Right lobe of liver (tissue), 6 donors: ENCODE results near the gene RAD18. TPM values are rescaled to one million over a fixed set of nuclear protein-coding genes. Genes with fewer than 3 reads are reported as not detected.

Experiments
- ATAC-seq, 4 donors: fragments of 200-7000 bp; cut with Tn5 transposase; one replicate each; pipeline ENCODE4 v1.9.1; 2020; ENCODE audit warnings: mild to moderate bottlenecking in 4 of 4, moderate library complexity in 4 of 4
- DNase-seq, 3 donors: peaks; one replicate each; pipeline ENCODE4 v3.0.0-alpha.2; 2020
- H3K27ac ChIP-seq, 3 donors: fragments of 200-600 bp; one replicate each; pipeline ENCODE4 v1.8.0; 2022
- H3K27me3 ChIP-seq, 2 donors: fragments of 200-600 bp; one replicate each; pipeline ENCODE4 v1.8.0; 2022
- H3K36me3 ChIP-seq, 4 donors: fragments of 200-600 bp; sonication (generic) in 1 of 4; one replicate each; pipeline versions ENCODE4 v1.5.1 to v1.8.0; 2017 to 2022; ENCODE audit warnings: control low read depth in 1 of 4
- H3K4me1 ChIP-seq, 4 donors: fragments of 200-600 bp; sonication (generic) in 1 of 4; one replicate each; pipeline versions ENCODE4 v1.5.1 to v1.8.0; 2017 to 2022; ENCODE audit warnings: control low read depth in 1 of 4
- H3K4me3 ChIP-seq, 3 donors: fragments of 200-600 bp; one replicate each; pipeline ENCODE4 v1.8.0; 2022
- H3K9me3 ChIP-seq, 4 donors: fragments of 200-600 bp; sonication (generic) in 1 of 4; one replicate each; pipeline versions ENCODE4 v1.5.1 to v1.8.0; 2017 to 2022; ENCODE audit warnings: control low read depth in 1 of 4
- POLR2A ChIP-seq: fragments of 450-650 bp; IDR thresholded peaks from one replicate; pipeline ENCODE4 v1.6.1; 2017; ENCODE audit warnings: antibody characterized with exemption, mild to moderate bottlenecking
- WGBS: methylation state at CpG from one replicate; pipeline ENCODE4 v1.1.6; 2018; ENCODE audit warnings: low coverage, low lambda C conversion rate; ENCODE audit not compliant: insufficient coverage; ENCODE audit errors: missing lambda C conversion rate; 5-methylcytosine and 5-hydroxymethylcytosine counted together
- intact Hi-C, 2 donors: fragments of 100-400 bp; cut with DNase I; formaldehyde crosslinking; loops; one replicate each; pipeline versions ENCODE4 v1.11.2 to v1.14.1; 2022
- total RNA-seq, 6 experiments: library from RNA; depleted of rRNA in 2 of 6; stranded (reverse); fragments of >200 nt in 2 of 6; fragmentation: NEBNext Ultra II Directional in 3 of 6; extraction: Animal tissue kit (Norgen Biotek cat#: 25700) in 3 of 6; gene quantifications; one replicate each; pipeline versions ENCODE4 v1.1.0 to v1.2.4, GENCODE V29; 2016 to 2023
- TF ChIP-seq, protein P1 (sequence below), 4 donors: fragments of 200-600 bp in 3 of 4; fragments of 450-650 bp in 1 of 4; IDR thresholded peaks; one replicate each; pipeline versions ENCODE4 v1.5.1 to v1.8.0; 2016 to 2022; ENCODE audit warnings: antibody characterized with exemption in 4 of 4, mild to moderate bottlenecking in 2 of 4
- donor health status: DM: no; HTN: yes; CAD: no.
- donor health status: DM: no; HTN: no; CAD: no.
- donor health status: DM: no; HTN: no; CAD: no.
- donor health status: DM: no; HTN: yes; CAD: no.
- donor health status: DM: no; HTN: yes; CAD: no.

Gene RAD18
- total RNA-seq, 6 experiments from 2014 or later, result 1.9 to 5.1 (median 4.3) TPM

- Histone ChIP-seq H3K9me3 (no peaks in the 10 kb centered on the region), H3K4me3 (no peak overlapping the region), H3K27ac (no peak overlapping the region), H3K4me1 (no peaks in the 10 kb centered on the region), H3K27me3 (no peaks in the 10 kb centered on the region), H3K36me3 (no peaks in the 10 kb centered on the region)
- no peak for DNase-seq
- no peak for ATAC-seq
- TF ChIP-seq, protein P1, sequence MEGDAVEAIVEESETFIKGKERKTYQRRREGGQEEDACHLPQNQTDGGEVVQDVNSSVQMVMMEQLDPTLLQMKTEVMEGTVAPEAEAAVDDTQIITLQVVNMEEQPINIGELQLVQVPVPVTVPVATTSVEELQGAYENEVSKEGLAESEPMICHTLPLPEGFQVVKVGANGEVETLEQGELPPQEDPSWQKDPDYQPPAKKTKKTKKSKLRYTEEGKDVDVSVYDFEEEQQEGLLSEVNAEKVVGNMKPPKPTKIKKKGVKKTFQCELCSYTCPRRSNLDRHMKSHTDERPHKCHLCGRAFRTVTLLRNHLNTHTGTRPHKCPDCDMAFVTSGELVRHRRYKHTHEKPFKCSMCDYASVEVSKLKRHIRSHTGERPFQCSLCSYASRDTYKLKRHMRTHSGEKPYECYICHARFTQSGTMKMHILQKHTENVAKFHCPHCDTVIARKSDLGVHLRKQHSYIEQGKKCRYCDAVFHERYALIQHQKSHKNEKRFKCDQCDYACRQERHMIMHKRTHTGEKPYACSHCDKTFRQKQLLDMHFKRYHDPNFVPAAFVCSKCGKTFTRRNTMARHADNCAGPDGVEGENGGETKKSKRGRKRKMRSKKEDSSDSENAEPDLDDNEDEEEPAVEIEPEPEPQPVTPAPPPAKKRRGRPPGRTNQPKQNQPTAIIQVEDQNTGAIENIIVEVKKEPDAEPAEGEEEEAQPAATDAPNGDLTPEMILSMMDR (IDR thresholded peaks at IDR 0.05), result no peak
- no peak for TF ChIP-seq POLR2A
- 52% methylated on average over 2 of the region's 2 CpGs for WGBS
- intact Hi-C loops, result no loop called here
Observed at GRCh38 chr3:9007213-9007612, 43.9 kb upstream of the RAD18 start.

- ATAC-seq, result no peak
Observed at GRCh38 chr3:9000041-9000440, 36.8 kb upstream of the RAD18 start.

GRCh38 chr3:8997151-8997550 is 33.9 kb upstream of the RAD18 start:
- Histone ChIP-seq H3K27ac (no peak overlapping the region), H3K4me3 (no peak overlapping the region)
- no peak for ATAC-seq

More at GRCh38 chr3:9000041-9000440, 36.8 kb upstream of the RAD18 start:
- no peaks in the 10 kb centered on the region for H3K27me3 ChIP-seq
- H3K4me1 ChIP-seq, result no peaks in the 10 kb centered on the region
- no peaks in the 10 kb centered on the region for H3K36me3 ChIP-seq
- no peaks in the 10 kb centered on the region for H3K9me3 ChIP-seq
- no peak overlapping the region for H3K4me3 ChIP-seq
- intact Hi-C loops, result no loop called here
- DNase-seq, result no peak
- TF ChIP-seq, protein P1 (IDR thresholded peaks at IDR 0.05), result no peak
- no peak for TF ChIP-seq POLR2A
- no peak overlapping the region for H3K27ac ChIP-seq

DNA sequence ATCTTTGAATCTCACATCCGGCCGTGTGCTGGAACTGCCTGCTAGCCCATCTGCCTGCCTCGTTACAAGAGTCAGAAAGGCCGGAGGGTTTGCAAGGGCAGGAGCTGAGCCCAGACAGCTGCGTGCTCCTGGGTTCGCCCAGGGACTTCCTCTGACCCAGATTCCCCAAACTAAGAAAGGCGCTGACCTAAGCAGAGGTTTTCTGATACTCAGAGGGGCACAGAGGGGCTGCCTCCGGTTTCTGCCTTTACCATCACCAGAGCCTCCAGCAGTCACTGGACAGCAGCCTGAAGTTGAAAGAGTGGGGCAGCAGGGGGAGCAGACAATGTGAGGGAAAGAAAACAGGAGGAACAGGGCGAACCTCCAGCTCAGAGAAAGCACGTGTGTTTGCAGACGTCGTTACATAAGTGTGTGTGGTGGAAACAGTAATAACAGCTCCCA is 33.4 kb upstream of the RAD18 start:
- ATAC-seq, result peak in 2 of 4 donors; percentile 28 to 58
- Histone ChIP-seq H3K36me3 (no peaks in the 10 kb centered on the region), H3K4me1 (no peaks in the 10 kb centered on the region), H3K27me3 (no peaks in the 10 kb centered on the region), H3K27ac (no peak overlapping the region), H3K9me3 (no peaks in the 10 kb centered on the region), H3K4me3 (no peak overlapping the region)
- 18% methylated on average over 5 of the region's 12 CpGs for WGBS
- TF ChIP-seq POLR2A, result no peak
- TF ChIP-seq, protein P1 (IDR thresholded peaks at IDR 0.05), result no peak
- no peak for DNase-seq
- intact Hi-C loops, result no loop called here

More at GRCh38 chr3:8997151-8997550, 33.9 kb upstream of the RAD18 start:
- WGBS, result 55% methylated on average over 2 of the region's 3 CpGs
- Histone ChIP-seq H3K36me3 (no peaks in the 10 kb centered on the region), H3K4me1 (no peaks in the 10 kb centered on the region), H3K9me3 (no peaks in the 10 kb centered on the region), H3K27me3 (no peaks in the 10 kb centered on the region)
- no peak for DNase-seq
- intact Hi-C loops, result no loop called here
- TF ChIP-seq, protein P1 (IDR thresholded peaks at IDR 0.05), result no peak
- no peak for TF ChIP-seq POLR2A

GRCh38 chr3:8996216-8996615 is 32.9 kb upstream of the RAD18 start:
- TF ChIP-seq, protein P1 (IDR thresholded peaks at IDR 0.05), result no peak
- TF ChIP-seq POLR2A, result no peak
- no peak for ATAC-seq
- intact Hi-C loops, result no loop called here
- no peak overlapping the region for H3K4me3 ChIP-seq
- no peaks in the 10 kb centered on the region for H3K27me3 ChIP-seq
- no peak for DNase-seq
- WGBS, result 75% methylated on average over 1 of the region's 2 CpGs
- no peak overlapping the region for H3K27ac ChIP-seq
- no peaks in the 10 kb centered on the region for H3K36me3 ChIP-seq
- no peaks in the 10 kb centered on the region for H3K9me3 ChIP-seq
- no peaks in the 10 kb centered on the region for H3K4me1 ChIP-seq
